HEK293 (cell line): ENCODE data around the gene LAMTOR5.

Source experiments
- CTCF ChIA-PET: fragments of 350-600 bp; formaldehyde crosslinking; extraction: SDS; loops from one replicate; lab custom pipeline; 2021; ENCODE audit warnings: antibody characterized with exemption; lab: Yijun Ruan, JAX
- POLR2A ChIA-PET: fragments of 300-600 bp; formaldehyde crosslinking; extraction: SDS; loops from one replicate; lab custom pipeline; 2020; ENCODE audit warnings: antibody characterized with exemption, inconsistent platforms; lab: Yijun Ruan, JAX
- H3K27ac ChIP-seq: fragments of 200-500 bp; sonication (Bioruptor generic); 2 replicates; pipeline ENCODE4 v1.5.1; 2014; ENCODE audit warnings: low read depth, low read length, control low read depth, inconsistent platforms; ENCODE audit errors: extremely low read depth
- H3K36me3 ChIP-seq, 2 experiments: fragments of 200-500 bp in 1 of 2; sonication (Bioruptor generic) in 1 of 2; 1 replicate in 1 of 2; 2 replicates in 1 of 2; pipeline ENCODE4 v1.5.1; 2014 to 2017; ENCODE audit warnings: inconsistent platforms in 2 of 2, low read length in 2 of 2; ENCODE audit not compliant: control insufficient read depth in 2 of 2, insufficient read depth in 1 of 2
- H3K4me1 ChIP-seq: fragments of 200-500 bp; sonication (Bioruptor generic); 2 replicates; pipeline ENCODE4 v1.5.1; 2014; ENCODE audit warnings: mild to moderate bottlenecking, low read length, inconsistent platforms; ENCODE audit not compliant: control insufficient read depth, insufficient read depth
- H3K4me3 ChIP-seq: 2 replicates; pipeline ENCODE4 v1.5.1; 2011; ENCODE audit warnings: low read depth, mild to moderate bottlenecking, control low read depth, low read length, moderate library complexity
- H3K9me3 ChIP-seq: fragments of 200-500 bp; sonication (Bioruptor generic); 2 replicates; pipeline ENCODE4 v1.5.1; 2014; ENCODE audit warnings: low read depth, low read length, inconsistent platforms; ENCODE audit not compliant: control insufficient read depth, insufficient read depth
- HOXA7 ChIP-seq: sonication (generic); formaldehyde crosslinking; IDR thresholded peaks from 2 replicates; pipeline ENCODE4 v1.8.1; 2022; ENCODE audit warnings: missing genetic modification reagents, borderline replicate concordance
- PRDM10 ChIP-seq: fragments of 450-650 bp; formaldehyde crosslinking; IDR thresholded peaks from 2 replicates; pipeline ENCODE4 v1.5.1; 2016; ENCODE audit warnings: missing biosample characterization, missing genetic modification characterization
- SP7 ChIP-seq: fragments of 450-650 bp; formaldehyde crosslinking; IDR thresholded peaks from 2 replicates; pipeline ENCODE4 v1.5.1; 2016; ENCODE audit warnings: missing biosample characterization, missing genetic modification characterization
- WT1 ChIP-seq: fragments of 450-650 bp; formaldehyde crosslinking; IDR thresholded peaks from 2 replicates; pipeline ENCODE4 v1.5.1; 2016; ENCODE audit warnings: missing biosample characterization, missing genetic modification characterization
- ZNF112 ChIP-seq: fragments of 450-650 bp; formaldehyde crosslinking; IDR thresholded peaks from 2 replicates; pipeline ENCODE4 v1.5.0; 2017; ENCODE audit warnings: missing biosample characterization, missing genetic modification characterization
- ZNF133 ChIP-seq: fragments of 450-650 bp; formaldehyde crosslinking; IDR thresholded peaks from 2 replicates; pipeline ENCODE4 v1.5.1; 2016; ENCODE audit warnings: missing biosample characterization, missing genetic modification characterization
- ZNF155 ChIP-seq: fragments of 450-650 bp; formaldehyde crosslinking; IDR thresholded peaks from 2 replicates; pipeline ENCODE4 v1.5.1; 2016; ENCODE audit warnings: missing biosample characterization, missing genetic modification characterization
- ZNF239 ChIP-seq: fragments of 450-650 bp; formaldehyde crosslinking; IDR thresholded peaks from 2 replicates; pipeline ENCODE4 v1.5.1; 2016; ENCODE audit warnings: missing biosample characterization, missing genetic modification characterization
- ZNF24 ChIP-seq: fragments of 450-650 bp; formaldehyde crosslinking; IDR thresholded peaks from 2 replicates; pipeline ENCODE4 v1.5.1; 2016; ENCODE audit warnings: missing biosample characterization, missing genetic modification characterization
- ZNF341 ChIP-seq: fragments of 450-650 bp; formaldehyde crosslinking; IDR thresholded peaks from 2 replicates; pipeline ENCODE4; 2016; ENCODE audit warnings: low read depth, missing biosample characterization, missing genetic modification characterization
- ZNF48 ChIP-seq: fragments of 450-650 bp; formaldehyde crosslinking; IDR thresholded peaks from 2 replicates; pipeline ENCODE4 v1.5.1; 2016; ENCODE audit warnings: missing biosample characterization, missing genetic modification characterization
- ZNF549 ChIP-seq: fragments of 450-650 bp; IDR thresholded peaks from 2 replicates; pipeline ENCODE4 v1.5.1; 2018; ENCODE audit warnings: missing biosample characterization, missing genetic modification characterization, mild to moderate bottlenecking, inconsistent platforms, moderate library complexity
- ZNF624 ChIP-seq: fragments of 450-650 bp; formaldehyde crosslinking; IDR thresholded peaks from 2 replicates; pipeline ENCODE4 v1.5.1; 2017; ENCODE audit warnings: missing biosample characterization, missing genetic modification characterization
- ZNF645 ChIP-seq: fragments of 450-650 bp; formaldehyde crosslinking; IDR thresholded peaks from 2 replicates; pipeline ENCODE4; 2016; ENCODE audit warnings: missing biosample characterization, missing genetic modification characterization
- ZNF76 ChIP-seq: fragments of 450-650 bp; formaldehyde crosslinking; IDR thresholded peaks from 2 replicates; pipeline ENCODE4; 2016; ENCODE audit warnings: low read depth, missing biosample characterization, missing genetic modification characterization, borderline replicate concordance
- TF ChIP-seq, protein P1 (sequence below): fragments of 450-650 bp; formaldehyde crosslinking; conservative IDR thresholded peaks from 2 replicates; pipeline ENCODE4 v1.5.1; 2016; ENCODE audit warnings: low read depth, missing biosample characterization, missing genetic modification characterization

Gene LAMTOR5

GRCh38 chr1:110390096-110390495, 17.4 kb downstream of the LAMTOR5 start (continued):
- TF ChIP-seq, protein P1, sequence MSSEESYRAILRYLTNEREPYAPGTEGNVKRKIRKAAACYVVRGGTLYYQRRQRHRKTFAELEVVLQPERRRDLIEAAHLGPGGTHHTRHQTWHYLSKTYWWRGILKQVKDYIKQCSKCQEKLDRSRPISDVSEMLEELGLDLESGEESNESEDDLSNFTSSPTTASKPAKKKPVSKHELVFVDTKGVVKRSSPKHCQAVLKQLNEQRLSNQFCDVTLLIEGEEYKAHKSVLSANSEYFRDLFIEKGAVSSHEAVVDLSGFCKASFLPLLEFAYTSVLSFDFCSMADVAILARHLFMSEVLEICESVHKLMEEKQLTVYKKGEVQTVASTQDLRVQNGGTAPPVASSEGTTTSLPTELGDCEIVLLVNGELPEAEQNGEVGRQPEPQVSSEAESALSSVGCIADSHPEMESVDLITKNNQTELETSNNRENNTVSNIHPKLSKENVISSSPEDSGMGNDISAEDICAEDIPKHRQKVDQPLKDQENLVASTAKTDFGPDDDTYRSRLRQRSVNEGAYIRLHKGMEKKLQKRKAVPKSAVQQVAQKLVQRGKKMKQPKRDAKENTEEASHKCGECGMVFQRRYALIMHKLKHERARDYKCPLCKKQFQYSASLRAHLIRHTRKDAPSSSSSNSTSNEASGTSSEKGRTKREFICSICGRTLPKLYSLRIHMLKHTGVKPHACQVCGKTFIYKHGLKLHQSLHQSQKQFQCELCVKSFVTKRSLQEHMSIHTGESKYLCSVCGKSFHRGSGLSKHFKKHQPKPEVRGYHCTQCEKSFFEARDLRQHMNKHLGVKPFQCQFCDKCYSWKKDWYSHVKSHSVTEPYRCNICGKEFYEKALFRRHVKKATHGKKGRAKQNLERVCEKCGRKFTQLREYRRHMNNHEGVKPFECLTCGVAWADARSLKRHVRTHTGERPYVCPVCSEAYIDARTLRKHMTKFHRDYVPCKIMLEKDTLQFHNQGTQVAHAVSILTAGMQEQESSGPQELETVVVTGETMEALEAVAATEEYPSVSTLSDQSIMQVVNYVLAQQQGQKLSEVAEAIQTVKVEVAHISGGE (tag by site-specific recombination): peak; percentile 76
- no peak for TF ChIP-seq ZNF112 (tag by site-specific recombination)
- TF ChIP-seq ZNF48 (tag by site-specific recombination): no peak

- Histone ChIP-seq H3K4me3 (no peak overlapping the region), H3K36me3 (peaks cover 0 to 32% of the 10 kb centered on the region in 2 experiments; a peak in 1 of 3 replicates), H3K4me1 (no peaks in the 10 kb centered on the region; the same call in 1 of the 2 replicates), H3K27ac (no peak overlapping the region), H3K9me3 (no peaks in the 10 kb centered on the region)
- ChIA-PET POLR2A (no interaction called here), CTCF (interaction anchor here (0.7 kb wide), 1 partner anchor 17 kb away, joined by 3 read pairs; no protein-coding TSS in a partner anchor)
- TF ChIP-seq ZNF341 (tag by site-specific recombination): no peak
- no peak for TF ChIP-seq PRDM10 (tag by site-specific recombination)
- no peak for TF ChIP-seq ZNF645 (tag by site-specific recombination)
- no peak for TF ChIP-seq ZNF76 (tag by site-specific recombination)
- no peak for TF ChIP-seq ZNF24 (tag by site-specific recombination)
- no peak for TF ChIP-seq ZNF624 (tag by site-specific recombination)
- TF ChIP-seq ZNF155 (tag by site-specific recombination): no peak
- no peak for TF ChIP-seq ZNF239
- TF ChIP-seq, protein P1 (tag by site-specific recombination): no peak
- no peak for TF ChIP-seq ZNF549 (tag by site-specific recombination)
- no peak for TF ChIP-seq WT1 (tag by site-specific recombination)
- TF ChIP-seq HOXA7 (CRISPR knock-in tag): no peak
- TF ChIP-seq ZNF133 (tag by site-specific recombination): no peak
- TF ChIP-seq SP7: no peak
Observed at GRCh38 chr1:110387048-110387754, 20.3 kb downstream of the LAMTOR5 start.
